OCI-LY1 (cell line): Measurements from ENCODE around the gene MPPED2.

ENCODE experiments used
- H2AFZ ChIP-seq: fragments of 200-600 bp; sonication (generic), shearing (Covaris generic); 2 replicates; pipeline ENCODE4 v1.6.0; 2014; ENCODE audit warnings: antibody characterized with exemption, mild to moderate bottlenecking, low read length
- H3F3A ChIP-seq: fragments of 200-600 bp; sonication (generic), shearing (Covaris generic); 2 replicates; pipeline ENCODE4 v1.6.0; 2014; ENCODE audit warnings: mild to moderate bottlenecking, antibody characterized with exemption, low read length, moderate library complexity; ENCODE audit not compliant: insufficient read depth
- H3K27ac ChIP-seq: fragments of 200-600 bp; sonication (generic); 2 replicates; pipeline ENCODE4 v1.5.1; 2014; ENCODE audit warnings: low read length, mixed run types, mild to moderate bottlenecking, low read depth; ENCODE audit not compliant: poor library complexity, severe bottlenecking
- H3K27me3 ChIP-seq: fragments of 200-600 bp; sonication (generic); 2 replicates; pipeline ENCODE4 v1.6.0; 2014; ENCODE audit warnings: antibody characterized with exemption, mild to moderate bottlenecking, low read length, moderate library complexity; ENCODE audit not compliant: insufficient read depth
- H3K36me3 ChIP-seq: fragments of 200-600 bp; sonication (generic); 2 replicates; pipeline ENCODE4 v1.6.1; 2014; ENCODE audit warnings: mild to moderate bottlenecking, antibody characterized with exemption, low read length, moderate library complexity, mixed read lengths; ENCODE audit not compliant: insufficient read depth
- H3K4me1 ChIP-seq: fragments of 200-600 bp; sonication (generic); 2 replicates; pipeline ENCODE4 v1.5.1; 2014; ENCODE audit warnings: mild to moderate bottlenecking, low read length, moderate library complexity; ENCODE audit not compliant: insufficient read depth, severe bottlenecking
- H3K4me2 ChIP-seq: fragments of 200-600 bp; sonication (generic), shearing (Covaris generic); 2 replicates; pipeline ENCODE4 v1.6.1; 2014; ENCODE audit warnings: low read length
- H3K4me3 ChIP-seq: fragments of 200-600 bp; sonication (generic); 2 replicates; pipeline ENCODE4 v1.5.1; 2014; ENCODE audit warnings: low read length, low read depth, mild to moderate bottlenecking, mixed read lengths; ENCODE audit not compliant: poor library complexity, severe bottlenecking
- H3K79me2 ChIP-seq: fragments of 200-600 bp; shearing (Covaris generic); 2 replicates; pipeline ENCODE4 v1.6.1; 2016; ENCODE audit warnings: mixed run types, low read length, mixed read lengths; ENCODE audit not compliant: insufficient read depth
- H3K9ac ChIP-seq: fragments of 200-600 bp; sonication (generic), shearing (Covaris generic); 2 replicates; pipeline ENCODE4 v1.6.1; 2014; ENCODE audit warnings: mild to moderate bottlenecking, low read length, mixed read lengths
- H3K9me2 ChIP-seq: fragments of 200-600 bp; sonication (generic), shearing (Covaris generic); 2 replicates; pipeline ENCODE4 v1.6.1; 2014; ENCODE audit warnings: low read depth, mild to moderate bottlenecking, low read length, mixed read lengths
- H3K9me3 ChIP-seq: fragments of 200-600 bp; shearing (Covaris generic); 2 replicates; pipeline ENCODE4 v1.6.1; 2014; ENCODE audit warnings: low read length, mixed read lengths
- H4K20me1 ChIP-seq: fragments of 200-600 bp; sonication (generic), shearing (Covaris generic); 2 replicates; pipeline ENCODE4 v1.6.0; 2016; ENCODE audit warnings: mild to moderate bottlenecking, low read length; ENCODE audit not compliant: insufficient read depth
- EZH2 ChIP-seq: fragments of 200-600 bp; sonication (generic), shearing (Covaris generic); IDR thresholded peaks from 2 replicates; pipeline ENCODE4 v1.8.0; 2017; ENCODE audit warnings: borderline replicate concordance, mixed run types, mild to moderate bottlenecking, antibody characterized with exemption, low read length, moderate library complexity, mixed read lengths
- TF ChIP-seq, protein P1 (sequence below): fragments of 200-600 bp; sonication (generic), shearing (Covaris generic); IDR thresholded peaks from 2 replicates; pipeline ENCODE4 v1.5.1; 2017; ENCODE audit warnings: mild to moderate bottlenecking, antibody characterized with exemption, low read length, moderate library complexity, mixed read lengths

MPPED2 gene

DNA sequence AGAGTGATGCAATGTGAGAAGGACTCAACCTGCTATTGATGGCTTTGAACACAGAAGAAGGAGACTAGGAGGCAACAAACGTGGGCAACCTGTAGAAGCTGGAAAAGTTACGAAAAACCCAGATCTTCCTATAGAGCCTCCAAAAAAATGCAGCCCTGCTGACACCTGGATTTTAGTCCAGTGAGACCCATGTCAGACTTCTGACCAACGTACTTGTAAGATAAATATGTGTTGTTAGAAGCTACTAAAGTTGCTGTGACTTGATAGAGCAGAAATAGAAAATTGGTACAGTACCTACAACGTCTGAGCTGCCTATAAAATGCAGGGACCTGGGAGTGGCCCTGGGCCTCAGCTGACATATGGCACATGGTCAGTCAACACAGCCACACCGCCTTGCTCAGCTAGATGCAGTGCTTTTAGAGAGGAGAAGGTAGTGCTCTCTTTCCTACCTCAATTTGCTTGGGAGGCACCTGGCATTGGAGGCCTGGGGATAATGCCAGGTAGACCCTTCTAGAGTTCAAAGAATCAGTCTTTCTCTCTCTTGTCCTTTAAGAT is 165.8 kb downstream of the MPPED2 start:
- no peaks in the 10 kb centered on the region for H3F3A ChIP-seq
- no peaks in the 10 kb centered on the region for H3K9me3 ChIP-seq
- H3K9ac ChIP-seq = no peak overlapping the region
- H3K36me3 ChIP-seq = no peaks in the 10 kb centered on the region
- H3K4me2 ChIP-seq = no peak overlapping the region
- no peak overlapping the region for H3K4me3 ChIP-seq
- H4K20me1 ChIP-seq = no peaks in the 10 kb centered on the region
- TF ChIP-seq EZH2 = no peak
- TF ChIP-seq, protein P1, sequence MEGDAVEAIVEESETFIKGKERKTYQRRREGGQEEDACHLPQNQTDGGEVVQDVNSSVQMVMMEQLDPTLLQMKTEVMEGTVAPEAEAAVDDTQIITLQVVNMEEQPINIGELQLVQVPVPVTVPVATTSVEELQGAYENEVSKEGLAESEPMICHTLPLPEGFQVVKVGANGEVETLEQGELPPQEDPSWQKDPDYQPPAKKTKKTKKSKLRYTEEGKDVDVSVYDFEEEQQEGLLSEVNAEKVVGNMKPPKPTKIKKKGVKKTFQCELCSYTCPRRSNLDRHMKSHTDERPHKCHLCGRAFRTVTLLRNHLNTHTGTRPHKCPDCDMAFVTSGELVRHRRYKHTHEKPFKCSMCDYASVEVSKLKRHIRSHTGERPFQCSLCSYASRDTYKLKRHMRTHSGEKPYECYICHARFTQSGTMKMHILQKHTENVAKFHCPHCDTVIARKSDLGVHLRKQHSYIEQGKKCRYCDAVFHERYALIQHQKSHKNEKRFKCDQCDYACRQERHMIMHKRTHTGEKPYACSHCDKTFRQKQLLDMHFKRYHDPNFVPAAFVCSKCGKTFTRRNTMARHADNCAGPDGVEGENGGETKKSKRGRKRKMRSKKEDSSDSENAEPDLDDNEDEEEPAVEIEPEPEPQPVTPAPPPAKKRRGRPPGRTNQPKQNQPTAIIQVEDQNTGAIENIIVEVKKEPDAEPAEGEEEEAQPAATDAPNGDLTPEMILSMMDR = no peak
- H3K4me1 ChIP-seq = no peaks in the 10 kb centered on the region
- H3K79me2 ChIP-seq = no peaks in the 10 kb centered on the region
- no peaks in the 10 kb centered on the region for H3K27me3 ChIP-seq
- H2AFZ ChIP-seq = no peak overlapping the region
- no peaks in the 10 kb centered on the region for H3K9me2 ChIP-seq
- H3K27ac ChIP-seq = no peak overlapping the region

DNA sequence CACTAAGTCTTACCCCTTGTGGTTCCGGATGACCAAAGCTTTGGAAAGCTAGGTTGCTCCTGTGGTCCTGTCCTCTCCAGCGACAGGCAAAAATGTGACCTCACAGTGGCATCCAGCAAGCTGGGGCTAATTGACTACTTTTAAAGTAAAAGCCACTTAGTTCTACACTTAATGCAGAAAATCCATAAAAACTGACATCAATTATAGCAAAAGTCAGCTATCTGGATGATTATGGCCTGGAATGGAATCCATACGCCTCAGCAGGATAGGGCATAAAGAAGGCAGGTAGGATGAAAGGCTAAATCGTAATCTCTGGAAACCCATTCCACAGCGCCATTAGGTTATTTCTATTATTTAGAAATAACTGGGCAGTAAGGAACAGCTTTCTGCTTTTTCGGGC is 171.3 kb downstream of the MPPED2 start:
- no peak overlapping the region for H3K27ac ChIP-seq
- no peak overlapping the region for H3K4me3 ChIP-seq
- no peak overlapping the region for H3K9ac ChIP-seq
- no peaks in the 10 kb centered on the region for H3K27me3 ChIP-seq
- no peaks in the 10 kb centered on the region for H3K9me2 ChIP-seq
- H3K4me2 ChIP-seq = no peak overlapping the region
- no peaks in the 10 kb centered on the region for H4K20me1 ChIP-seq
- TF ChIP-seq EZH2 = no peak
- TF ChIP-seq, protein P1 = no peak
- H3K4me1 ChIP-seq = no peaks in the 10 kb centered on the region
- no peaks in the 10 kb centered on the region for H3K36me3 ChIP-seq
- no peaks in the 10 kb centered on the region for H3F3A ChIP-seq
- H3K9me3 ChIP-seq = no peaks in the 10 kb centered on the region
- no peaks in the 10 kb centered on the region for H3K79me2 ChIP-seq
- no peak overlapping the region for H2AFZ ChIP-seq

DNA sequence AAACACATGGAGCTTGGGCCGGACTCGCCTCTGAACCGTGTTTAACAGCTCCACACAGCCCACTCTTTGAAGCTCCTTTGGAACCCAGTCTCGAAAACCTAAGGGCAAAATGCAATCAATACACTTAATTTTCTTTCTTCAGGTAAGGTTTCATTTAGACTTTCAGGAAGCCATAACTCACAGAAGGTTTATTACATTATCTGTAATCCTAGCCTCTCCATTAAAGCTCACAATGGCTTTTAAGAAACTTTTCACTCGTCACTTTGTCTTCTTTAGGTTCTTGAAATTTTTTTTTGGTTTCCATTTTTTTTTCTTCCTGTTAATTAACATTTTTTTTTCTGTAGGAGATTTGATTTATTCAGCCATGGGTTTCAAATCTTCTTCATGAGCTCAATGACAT is 171.9 kb downstream of the MPPED2 start:
- Histone ChIP-seq H3K27ac (no peak overlapping the region), H3K27me3 (no peaks in the 10 kb centered on the region), H3K9me3 (no peaks in the 10 kb centered on the region)

More for the DNA sequence above, 171.9 kb downstream of the MPPED2 start:
- Histone ChIP-seq H3K79me2 (no peaks in the 10 kb centered on the region), H2AFZ (no peak overlapping the region), H3K4me3 (no peak overlapping the region), H3K4me1 (no peaks in the 10 kb centered on the region), H3K9me2 (no peaks in the 10 kb centered on the region), H3F3A (no peaks in the 10 kb centered on the region), H3K4me2 (no peak overlapping the region), H4K20me1 (no peaks in the 10 kb centered on the region), H3K9ac (no peak overlapping the region), H3K36me3 (no peaks in the 10 kb centered on the region)
- TF ChIP-seq EZH2 = no peak
- TF ChIP-seq, protein P1 = no peak
